ENCODE data around the gene MYO3B.

The MYO3B gene

GRCh38 chr2:170454471-170455372 is 276.8 kb downstream of the MYO3B start:
- TF ChIP-seq CTCF (IDR thresholded peaks at IDR 0.05): no peak

DNA sequence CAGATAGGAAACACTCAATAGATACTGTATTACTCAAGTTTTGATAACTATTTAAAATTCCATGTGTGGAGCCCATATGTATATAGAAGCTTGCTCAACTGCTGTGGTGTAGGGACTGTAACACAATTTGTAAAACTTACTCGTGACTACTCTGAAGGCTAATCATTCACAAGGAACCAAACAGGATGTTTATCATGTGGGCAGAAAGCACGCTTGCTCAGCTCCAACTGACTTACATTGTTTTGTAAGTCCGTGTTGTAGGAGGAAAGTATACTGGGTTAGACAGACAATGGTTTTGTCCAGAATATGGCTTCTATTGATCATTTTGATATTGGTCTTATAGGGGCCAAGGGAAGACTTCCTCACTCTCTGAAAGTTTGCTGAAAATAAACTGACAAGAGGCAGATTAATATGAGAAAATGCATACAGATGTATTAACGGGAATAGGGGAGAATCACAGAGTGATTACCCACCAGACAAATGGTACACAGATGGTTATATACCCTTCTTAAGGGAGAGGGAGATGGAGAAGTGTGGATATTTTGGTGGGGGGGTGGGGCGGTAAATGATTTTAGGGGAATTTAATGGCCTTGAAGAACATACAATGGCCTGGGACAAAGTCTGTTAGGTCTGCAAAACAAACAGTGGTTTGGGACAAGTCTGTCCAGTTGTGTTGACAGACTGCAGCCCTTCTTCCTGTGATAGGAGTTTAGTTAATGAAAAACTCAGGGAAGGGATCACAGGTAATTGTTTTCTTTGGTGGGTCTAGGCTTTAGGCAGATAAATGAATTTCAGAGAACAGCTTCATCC is 277.9 kb downstream of the MYO3B start:
- TF ChIP-seq CTCF (IDR thresholded peaks at IDR 0.05): no peak

DNA sequence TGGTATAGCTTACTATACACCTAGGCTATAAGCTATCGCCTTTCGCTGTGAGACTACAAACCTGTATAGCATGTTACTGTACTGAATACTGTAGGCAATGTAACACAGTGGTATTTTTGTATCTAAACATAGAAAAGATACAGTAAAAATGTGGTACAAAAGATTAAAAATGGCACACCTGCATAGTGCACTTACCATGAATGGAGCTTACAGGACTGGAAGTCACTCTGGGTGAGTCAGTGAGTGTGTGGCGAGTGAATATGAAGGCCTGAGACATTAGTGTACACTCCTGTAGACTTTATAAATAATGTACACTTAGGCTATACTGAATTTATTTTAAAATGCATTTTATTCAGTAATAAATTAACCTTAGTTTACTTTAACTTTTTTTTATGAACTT is 279.0 kb downstream of the MYO3B start:
- no peak for TF ChIP-seq CTCF (IDR thresholded peaks at IDR 0.05)

GRCh38 chr2:170457742-170458141 is 279.8 kb downstream of the MYO3B start:
- no peak for TF ChIP-seq CTCF (IDR thresholded peaks at IDR 0.05)

DNA sequence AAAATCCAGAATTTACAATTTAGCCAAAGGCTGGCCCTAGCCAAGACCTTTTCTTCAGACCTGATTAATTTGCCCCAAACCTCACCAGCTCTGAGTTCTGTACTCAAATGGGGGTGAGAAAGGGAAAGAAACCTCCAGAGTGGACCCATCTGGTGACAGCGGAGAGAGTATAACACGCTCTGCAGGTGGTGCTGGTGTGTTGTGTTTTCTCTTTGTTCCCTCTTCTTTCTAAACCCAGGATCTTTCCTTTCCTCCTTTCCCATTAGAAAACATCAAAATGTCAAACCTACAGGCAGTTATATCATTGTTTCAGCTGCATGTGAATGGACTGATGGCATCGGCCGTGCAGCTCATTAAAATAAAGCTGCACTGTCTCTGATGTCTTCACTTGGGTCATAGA is 283.9 kb downstream of the MYO3B start:
- TF ChIP-seq CTCF (IDR thresholded peaks at IDR 0.05): no peak

DNA sequence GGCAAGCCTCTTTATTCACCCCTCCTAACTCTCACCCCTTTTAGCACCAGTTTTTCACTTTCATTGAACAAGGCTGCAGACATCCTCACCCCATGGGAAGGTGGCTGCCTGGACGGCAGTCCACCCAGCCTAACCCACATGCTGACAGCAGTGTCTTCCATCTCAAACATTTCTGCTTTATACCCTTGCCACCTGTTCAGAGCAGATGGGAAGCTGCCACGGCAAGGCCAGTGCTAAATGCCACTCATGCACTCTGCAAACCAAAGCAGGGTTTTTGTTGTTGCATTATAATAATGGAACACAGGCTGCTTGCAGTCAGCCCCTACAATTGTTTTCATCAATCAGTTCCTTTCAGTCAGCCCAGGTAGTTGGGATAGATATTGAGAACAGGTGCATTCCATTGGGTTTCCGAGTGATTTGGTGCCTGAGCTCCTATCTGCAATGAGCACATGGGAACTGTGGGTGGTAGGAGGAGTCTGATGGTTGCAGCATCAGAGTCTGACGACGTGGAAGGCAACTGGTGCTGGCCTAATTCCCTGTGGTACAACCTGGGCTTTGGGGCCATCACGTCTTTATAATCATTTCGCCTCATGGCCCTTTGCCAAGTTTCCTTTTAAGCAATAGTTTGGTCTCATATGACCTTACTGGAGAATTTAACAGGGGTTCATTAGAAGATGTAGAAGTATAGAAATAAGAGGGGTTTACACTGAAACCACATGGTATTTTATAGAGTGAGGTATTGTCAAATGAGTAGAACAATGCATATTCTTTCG is 284.7 kb downstream of the MYO3B start:
- no peak for TF ChIP-seq CTCF (IDR thresholded peaks at IDR 0.05)

- TF ChIP-seq CTCF (IDR thresholded peaks at IDR 0.05): no peak
Observed at GRCh38 chr2:170463206-170463537, 285.2 kb downstream of the MYO3B start.
